ENCODE data around the gene AREL1.
A peak's percentile ranks its signal among the peaks of the same experiment; 100 is the strongest.
"Not testable (repeated sequence)": the region's sequence is repeated elsewhere in the genome, so short reads cannot be mapped to it uniquely, and the experiment has no call there.

Gene AREL1, protein sequence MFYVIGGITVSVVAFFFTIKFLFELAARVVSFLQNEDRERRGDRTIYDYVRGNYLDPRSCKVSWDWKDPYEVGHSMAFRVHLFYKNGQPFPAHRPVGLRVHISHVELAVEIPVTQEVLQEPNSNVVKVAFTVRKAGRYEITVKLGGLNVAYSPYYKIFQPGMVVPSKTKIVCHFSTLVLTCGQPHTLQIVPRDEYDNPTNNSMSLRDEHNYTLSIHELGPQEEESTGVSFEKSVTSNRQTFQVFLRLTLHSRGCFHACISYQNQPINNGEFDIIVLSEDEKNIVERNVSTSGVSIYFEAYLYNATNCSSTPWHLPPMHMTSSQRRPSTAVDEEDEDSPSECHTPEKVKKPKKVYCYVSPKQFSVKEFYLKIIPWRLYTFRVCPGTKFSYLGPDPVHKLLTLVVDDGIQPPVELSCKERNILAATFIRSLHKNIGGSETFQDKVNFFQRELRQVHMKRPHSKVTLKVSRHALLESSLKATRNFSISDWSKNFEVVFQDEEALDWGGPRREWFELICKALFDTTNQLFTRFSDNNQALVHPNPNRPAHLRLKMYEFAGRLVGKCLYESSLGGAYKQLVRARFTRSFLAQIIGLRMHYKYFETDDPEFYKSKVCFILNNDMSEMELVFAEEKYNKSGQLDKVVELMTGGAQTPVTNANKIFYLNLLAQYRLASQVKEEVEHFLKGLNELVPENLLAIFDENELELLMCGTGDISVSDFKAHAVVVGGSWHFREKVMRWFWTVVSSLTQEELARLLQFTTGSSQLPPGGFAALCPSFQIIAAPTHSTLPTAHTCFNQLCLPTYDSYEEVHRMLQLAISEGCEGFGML
- 90.4 reads per million, percentile 80 among the genes with 10 or more reads in this experiment for total RNA-seq

DNA sequence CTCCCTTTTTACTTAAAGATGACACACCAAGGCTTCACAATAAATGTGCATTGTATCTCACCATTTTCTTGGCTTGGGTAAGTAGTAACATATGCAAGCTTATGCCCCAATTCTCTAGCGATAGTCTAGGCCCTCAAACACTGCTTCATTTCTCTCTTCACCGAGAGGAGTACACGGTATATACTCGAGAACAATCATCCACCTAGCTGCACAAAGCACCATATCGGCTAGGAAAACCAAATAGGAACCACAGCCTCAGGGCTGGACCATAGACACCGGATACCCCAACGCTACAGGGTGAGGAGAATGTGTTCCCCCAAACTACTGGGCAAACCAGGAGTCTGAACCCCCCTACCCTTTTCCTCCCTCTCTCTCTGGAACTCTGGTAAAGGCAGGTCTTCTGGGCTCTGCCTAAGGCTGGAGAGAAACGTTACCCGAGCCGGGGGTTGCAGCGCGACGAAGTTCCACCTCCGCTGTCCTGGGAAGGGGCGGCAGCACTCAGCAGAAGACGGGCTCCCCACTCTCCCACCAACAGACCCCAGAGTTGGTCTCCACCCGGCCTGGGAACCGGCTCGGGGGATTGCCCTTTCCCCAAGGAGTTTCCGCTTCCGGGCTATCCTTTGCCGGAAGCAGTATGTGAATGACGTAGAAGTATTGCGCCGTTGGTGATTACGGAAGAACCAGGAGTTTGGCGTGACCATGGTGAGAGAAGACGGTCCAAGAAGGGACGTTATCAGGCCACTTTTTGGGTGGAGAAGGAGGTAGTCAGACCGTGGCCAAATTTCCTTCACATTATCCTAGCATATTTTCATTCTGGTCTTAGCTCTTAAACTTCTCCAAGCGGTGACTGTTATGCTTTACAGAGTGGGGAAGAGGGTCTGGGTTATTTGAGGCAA lies at the start of gene AREL1, which contains the start of gene FCF1:
Gene AREL1, minus strand, starts transcription at position 582 of the 896 bp plus-strand sequence. CDS start 27,465 bp downstream, outside the sequence.
Gene FCF1, plus strand, starts transcription at position 646 of the 896 bp plus-strand sequence. Its CDS starts 54 bp downstream, at position 700.
- peak; percentile 76 for DNase-seq

GRCh38 chr14:74758505-74758904 lies 45.6 kb upstream of the AREL1 start:
- DNase-seq: not testable (repeated sequence)

DNA sequence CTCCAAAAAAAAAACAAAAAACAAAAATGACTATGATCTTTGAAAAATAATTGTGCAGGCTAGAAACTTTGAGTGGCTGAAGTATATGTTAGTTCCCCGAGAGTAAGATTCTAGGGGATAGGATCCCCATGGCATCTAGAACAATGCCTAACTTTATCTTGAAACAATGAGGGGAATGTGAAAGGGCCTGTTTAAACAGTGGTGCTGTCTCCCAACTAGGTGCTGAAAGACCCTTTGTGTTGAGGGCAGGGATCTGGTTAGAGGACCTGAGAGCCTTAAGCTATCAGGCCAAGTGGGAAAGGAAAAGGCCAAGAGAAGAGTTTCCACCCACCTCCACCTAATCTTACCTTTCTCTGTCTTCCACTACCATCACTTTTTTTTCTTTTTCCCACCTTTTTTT lies 43.4 kb upstream of the AREL1 start:
- DNase-seq: no peak

DNA sequence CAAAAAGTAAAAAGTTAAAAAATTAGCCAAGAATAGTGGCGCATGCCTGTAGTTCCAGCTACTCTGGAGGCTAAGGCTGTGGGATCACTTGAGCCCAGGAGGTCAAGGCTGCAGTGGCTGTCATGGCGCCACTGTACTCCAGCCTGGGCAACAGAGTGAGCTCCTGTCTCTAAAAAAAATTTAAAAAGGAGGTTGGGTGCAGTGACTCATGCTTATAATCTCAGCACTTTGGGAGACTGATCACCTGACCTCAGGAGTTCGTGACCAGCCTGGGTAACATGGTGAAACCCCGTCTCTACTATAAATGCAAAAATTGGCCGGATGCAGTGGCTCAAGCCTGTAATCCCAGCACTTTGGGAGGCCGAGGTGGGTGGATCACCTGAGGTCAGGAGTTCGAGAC lies 42.0 kb upstream of the AREL1 start:
- DNase-seq: no peak

GRCh38 chr14:74754157-74754556 lies 41.3 kb upstream of the AREL1 start:
- no peak for DNase-seq

- DNase-seq: no peak
Observed at GRCh38 chr14:74747237-74747636, 34.4 kb upstream of the AREL1 start.

DNA sequence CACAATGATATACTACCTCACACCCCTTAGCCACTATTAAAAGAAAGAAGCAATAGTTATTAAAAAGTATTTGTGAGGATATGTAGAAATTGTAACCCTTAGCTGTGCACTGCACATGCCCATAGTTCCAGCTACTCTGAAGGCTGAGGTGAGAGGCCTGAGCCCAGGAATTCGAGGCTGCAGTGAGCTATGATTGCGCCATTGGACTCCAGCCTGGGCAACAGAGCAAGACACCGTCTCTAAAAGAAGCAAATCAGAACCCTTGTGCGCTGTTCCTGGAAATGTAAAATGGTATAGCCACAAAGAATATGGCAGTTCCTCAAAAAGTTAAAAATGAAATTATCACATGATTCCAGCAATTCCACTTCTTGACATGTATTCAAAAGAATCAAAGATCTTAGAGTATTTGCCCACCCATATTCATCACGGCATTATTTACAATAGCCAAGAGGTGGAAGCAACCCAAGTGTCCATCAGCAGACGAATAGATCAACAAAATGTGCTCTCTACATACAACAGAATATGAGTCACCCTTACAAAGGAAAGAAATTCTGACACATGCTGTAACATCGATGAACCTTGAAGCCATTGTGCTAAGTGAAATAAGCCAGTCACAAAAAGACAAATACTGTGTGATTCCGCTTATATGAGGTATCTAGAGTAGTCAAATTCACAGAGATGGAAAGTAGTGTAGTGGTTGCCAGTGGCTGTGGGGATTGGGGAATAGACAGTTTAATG lies 26.6 kb upstream of the AREL1 start:
- DNase-seq: no peak

DNA sequence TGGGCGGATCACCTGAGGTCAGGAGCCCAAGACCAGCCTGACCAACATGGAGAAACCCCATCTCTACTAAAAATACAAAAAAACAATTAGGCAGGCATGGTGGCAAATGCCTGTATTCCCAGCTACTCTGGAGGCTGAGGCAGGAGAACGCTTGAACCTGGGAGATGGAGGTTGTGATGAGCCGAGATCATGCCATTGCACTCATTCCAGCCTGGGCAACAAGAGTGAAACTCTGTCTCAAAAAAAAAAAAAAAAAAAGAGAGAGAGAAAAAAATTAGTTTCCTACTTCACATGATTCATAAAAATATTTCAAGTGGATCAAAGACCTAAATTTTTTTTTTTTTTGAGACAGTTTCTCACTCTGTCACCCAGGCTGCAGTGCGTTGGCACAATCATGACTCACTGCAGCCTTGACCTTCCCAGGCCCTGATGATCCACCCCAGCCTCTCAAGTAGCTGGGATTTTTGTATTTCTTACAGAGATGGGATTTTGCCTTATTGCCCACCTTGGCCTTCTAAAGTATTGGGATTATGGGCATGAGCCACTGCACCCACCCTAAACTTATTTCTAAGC lies 25.0 kb upstream of the AREL1 start:
- no peak for DNase-seq

DNA sequence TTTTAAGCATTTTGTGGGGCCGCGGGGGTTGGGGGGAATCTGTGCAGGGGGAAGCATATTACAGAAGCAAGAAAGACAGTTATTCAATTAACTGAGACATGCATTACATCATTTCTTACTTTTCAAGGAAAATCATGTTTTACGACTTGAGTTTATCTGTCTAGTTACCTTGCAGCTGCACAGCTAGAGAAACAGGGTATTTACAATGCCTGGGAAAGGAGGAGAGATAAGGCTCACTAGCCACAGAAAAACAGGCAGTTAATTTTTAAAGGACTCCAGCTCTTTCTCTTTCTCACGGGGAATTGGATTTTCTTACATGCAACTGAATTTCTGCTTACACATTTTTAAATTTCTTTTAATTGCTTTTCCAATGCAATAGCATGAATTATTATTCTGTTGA lies 22.2 kb upstream of the AREL1 start:
- DNase-seq: no peak

GRCh38 chr14:74733221-74733620 lies 20.3 kb upstream of the AREL1 start:
- DNase-seq: no peak

- DNase-seq: no peak
Observed at GRCh38 chr14:74732387-74732786, 19.5 kb upstream of the AREL1 start.

GRCh38 chr14:74723134-74723533 lies 10.3 kb upstream of the AREL1 start:
- no peak for DNase-seq

GRCh38 chr14:74720526-74720925 lies 7.6 kb upstream of the AREL1 start:
- DNase-seq: no peak

DNA sequence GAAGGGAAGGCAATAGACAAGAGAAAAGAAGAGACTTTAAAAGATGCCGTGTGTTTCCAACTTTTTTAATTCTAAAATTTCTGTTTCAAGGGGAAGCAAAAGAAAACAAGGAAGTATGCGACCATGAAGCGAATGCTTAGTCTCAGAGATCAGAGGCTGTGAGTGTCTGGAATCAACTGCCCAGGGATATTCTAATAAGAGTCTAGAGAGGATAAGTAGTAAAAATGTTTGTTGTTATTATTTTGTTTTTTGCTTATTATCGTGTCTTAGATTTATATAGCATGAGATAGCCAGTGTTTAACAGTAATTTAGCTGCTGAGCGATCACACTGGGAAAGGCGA lies 485 bp upstream of the AREL1 start:
- no peak for DNase-seq

DNA sequence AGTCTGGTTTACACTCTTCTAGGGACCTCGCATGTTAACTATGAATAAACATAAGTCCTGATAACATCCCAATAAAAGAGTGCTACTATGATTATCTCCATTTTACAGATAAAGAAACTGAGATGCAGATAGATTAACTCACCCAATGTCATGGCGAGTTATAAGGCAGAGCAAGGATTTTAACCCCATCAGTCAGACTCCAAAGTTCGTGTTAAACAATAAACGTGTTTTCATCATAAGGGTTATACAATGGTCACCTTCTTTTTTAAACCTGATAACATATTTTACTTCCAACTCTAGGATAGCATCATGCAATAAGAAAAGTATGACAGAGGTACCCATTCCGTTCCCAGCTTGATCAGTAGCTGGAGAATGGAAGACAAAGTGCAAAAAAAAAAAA lies 1.2 kb downstream of the AREL1 start:
- no peak for DNase-seq

- no peak for DNase-seq
Observed at GRCh38 chr14:74710480-74710879, 2.4 kb downstream of the AREL1 start.

DNA sequence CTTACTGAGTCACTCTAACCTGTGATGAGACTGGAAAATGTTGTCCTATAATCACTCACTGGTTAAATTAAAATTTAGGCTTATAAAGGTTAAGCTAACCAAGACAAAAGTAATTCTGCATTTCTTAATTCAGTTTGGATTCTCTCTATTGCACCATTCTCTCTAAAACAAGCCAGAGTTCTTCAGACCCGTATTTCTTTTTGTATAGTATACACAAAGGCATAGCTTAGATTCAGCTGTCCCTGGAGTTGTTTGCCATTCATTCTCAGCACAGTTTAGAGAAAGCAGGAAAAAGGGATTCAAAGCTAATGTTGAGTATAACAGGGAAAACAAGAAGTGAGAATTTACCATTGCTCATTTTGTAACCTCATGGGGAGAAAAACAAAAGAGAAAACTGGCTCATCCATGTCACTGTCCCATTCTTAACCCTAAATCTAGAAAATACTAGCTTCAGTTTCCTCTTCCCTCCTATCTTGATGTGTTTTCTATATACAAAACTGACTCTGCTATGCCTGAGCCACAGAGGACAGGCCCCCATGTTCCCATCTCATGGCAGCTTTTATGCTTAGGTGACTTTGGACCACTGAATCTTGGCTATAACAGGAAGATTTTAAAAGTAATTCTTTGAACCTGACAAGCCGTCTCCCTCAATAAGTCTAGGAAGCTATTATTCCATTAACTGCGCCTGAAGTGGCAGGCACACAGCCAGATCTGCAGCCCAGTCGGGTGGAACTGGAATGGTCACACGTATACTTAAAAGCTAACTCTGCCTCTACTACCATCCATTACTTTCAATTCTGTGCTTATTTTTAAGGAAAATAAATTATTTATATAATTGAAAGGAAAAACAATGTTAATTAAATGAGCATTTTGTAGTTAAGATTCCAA lies 7.0 kb downstream of the AREL1 start:
- DNase-seq: no peak

DNA sequence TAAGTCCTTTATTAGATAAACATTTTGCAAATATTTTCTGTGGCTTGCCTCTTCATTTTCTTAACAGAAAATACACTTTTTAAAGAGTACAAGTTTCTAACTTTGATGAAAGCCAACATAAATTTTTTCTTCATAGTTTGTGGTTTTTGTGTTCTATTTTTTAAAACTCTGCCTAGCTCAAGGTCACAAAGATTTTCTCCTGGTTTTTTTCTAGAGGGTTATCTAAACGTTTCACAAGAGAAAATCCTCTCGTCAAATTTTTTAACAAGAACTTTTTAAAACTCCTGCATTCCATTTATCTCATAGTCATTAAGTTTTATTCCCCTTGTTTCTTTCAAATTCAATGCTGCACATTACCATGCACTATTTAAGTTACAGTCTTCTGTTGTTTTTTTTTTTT lies 8.2 kb downstream of the AREL1 start:
- no peak for DNase-seq

DNA sequence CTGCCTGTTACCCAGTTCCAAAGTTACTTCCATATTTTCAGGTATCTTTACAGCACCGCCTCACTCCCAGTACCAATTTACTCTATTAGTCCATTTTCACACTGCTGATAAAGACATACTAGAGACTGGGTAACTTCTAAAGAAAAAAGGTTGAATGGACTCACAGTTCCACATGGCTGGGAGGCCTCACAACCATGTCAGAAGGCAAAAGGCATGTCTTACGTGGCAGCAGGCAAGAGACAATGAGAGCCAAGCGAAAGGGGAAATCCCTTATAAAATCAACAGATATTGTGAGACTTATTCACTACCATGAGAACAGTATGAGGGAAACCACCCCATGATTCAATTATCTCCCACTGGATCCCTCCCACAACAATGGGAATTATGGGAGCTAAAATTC lies 9.8 kb downstream of the AREL1 start:
- no peak for DNase-seq

- DNase-seq: no peak
Observed at GRCh38 chr14:74702293-74702692, 10.6 kb downstream of the AREL1 start.

GRCh38 chr14:74698465-74698864 lies 14.4 kb downstream of the AREL1 start:
- DNase-seq: no peak

Measured in effector CD4-positive, alpha-beta T cell (primary cell).